ENCODE measurements around the gene LETM1. TPM values are rescaled to one million over a fixed set of nuclear protein-coding genes. Genes with fewer than 3 reads are reported as not detected.
A peak's percentile ranks its signal among the peaks of the same experiment; 100 is the strongest.

Gene LETM1
- total RNA-seq, 1 donor from 2014 or later: 37.9 TPM

GRCh38 chr4:1802720-1803522, 53.0 kb downstream of the LETM1 start:
- DNase-seq (ENCODE audit: low spot score): no peak
- no peak for ATAC-seq
- intact Hi-C loops (cut with DNase I): no loop called here

- intact Hi-C loops (cut with DNase I): no loop called here
- DNase-seq (ENCODE audit: low spot score): no peak
- no peak for ATAC-seq
These were observed 53.7 kb downstream of the LETM1 start for GRCh38 chr4:1802151-1802715.

- ATAC-seq: no peak
- intact Hi-C loops (cut with DNase I): no loop called here
- DNase-seq (ENCODE audit: low spot score): no peak
These were observed 54.5 kb downstream of the LETM1 start for GRCh38 chr4:1801286-1801958.

- DNase-seq (ENCODE audit: low spot score) (no peak), ATAC-seq (no peak)
- intact Hi-C loops (cut with DNase I): no loop called here
These were observed 55.2 kb downstream of the LETM1 start for GRCh38 chr4:1800805-1801204.

DNA sequence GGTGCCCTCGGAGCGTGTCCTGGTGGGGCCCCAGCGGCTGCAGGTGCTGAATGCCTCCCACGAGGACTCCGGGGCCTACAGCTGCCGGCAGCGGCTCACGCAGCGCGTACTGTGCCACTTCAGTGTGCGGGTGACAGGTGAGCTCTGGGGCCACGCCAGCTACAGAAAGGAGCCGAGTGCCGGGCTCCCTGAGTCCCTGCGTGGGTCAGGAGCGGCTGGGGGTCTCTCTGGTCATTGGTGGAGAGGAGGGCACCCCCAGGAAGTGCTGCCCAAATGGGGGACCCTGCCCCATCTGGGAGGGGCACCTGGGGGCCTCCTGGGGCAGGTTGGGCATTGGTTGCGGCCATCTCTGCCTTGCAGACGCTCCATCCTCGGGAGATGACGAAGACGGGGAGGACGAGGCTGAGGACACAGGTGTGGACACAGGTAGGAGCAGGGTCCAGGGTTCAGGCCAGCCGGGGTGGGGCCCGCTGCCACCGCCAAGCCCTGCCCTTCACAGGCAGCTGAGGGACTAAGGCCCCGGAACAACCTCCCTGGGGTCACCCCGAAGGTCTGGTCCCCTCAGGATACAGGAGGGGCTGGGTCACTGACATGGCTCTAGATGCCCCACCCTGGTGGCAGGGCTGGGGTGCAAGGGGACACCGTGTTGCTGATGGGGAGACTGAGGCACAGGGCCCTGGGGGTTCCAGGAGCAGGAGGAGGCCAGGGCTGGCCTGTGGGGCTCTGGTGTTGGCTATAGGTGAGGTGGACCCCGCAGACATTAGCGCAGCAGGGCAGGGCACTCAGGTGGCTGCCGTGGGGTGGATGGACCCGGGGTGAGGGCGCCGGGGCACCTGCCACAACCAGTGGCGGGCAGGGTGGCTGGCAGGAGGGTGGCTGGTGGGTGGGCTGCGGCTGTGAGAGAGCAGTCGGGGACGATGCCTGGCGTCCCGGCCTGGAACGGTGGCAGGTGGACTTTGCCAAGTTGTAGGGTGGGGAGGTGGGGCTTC, 56.3 kb downstream of the LETM1 start:
- intact Hi-C loops (cut with DNase I): no loop called here
- ATAC-seq (no peak), DNase-seq (ENCODE audit: low spot score) (no peak)

DNA sequence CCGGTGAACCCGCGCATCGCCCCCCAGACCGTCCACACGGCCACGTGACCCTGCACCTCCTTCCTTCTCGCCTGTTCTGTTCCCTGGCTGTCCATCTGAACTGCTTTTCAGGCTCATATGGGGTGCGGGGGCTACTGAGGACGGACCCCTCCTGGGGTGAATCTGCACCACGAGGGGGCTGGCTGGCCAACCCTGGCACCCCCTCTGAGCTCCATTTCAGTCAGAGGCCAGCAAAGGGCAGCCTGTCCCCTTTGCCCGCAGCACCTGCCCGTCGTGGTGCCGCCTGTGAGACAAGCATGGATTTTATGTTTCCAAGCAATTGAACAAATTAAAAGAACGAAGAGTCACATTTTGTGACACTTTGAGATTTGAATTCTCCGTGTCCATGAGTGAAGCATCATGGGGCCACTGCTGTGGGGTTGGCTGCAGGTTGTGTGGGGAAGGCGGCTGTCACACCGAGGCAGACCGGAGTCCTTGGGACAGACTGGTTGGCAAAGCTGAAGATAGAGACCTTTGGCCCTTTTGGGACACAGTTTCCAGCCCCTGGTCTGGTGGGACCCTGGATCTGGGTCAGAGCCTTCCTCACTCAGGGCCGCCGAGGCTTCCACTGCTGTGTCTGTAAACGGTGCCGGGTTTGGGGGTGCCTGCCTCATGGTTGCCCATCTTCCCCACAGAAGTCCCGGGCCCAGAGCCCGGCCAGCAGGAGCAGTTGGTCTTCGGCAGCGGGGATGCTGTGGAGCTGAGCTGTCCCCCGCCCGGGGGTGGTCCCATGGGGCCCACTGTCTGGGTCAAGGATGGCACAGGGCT, 57.2 kb downstream of the LETM1 start:
- intact Hi-C loops (cut with DNase I): no loop called here
- DNase-seq (ENCODE audit: low spot score): no peak
- no peak for ATAC-seq

DNA sequence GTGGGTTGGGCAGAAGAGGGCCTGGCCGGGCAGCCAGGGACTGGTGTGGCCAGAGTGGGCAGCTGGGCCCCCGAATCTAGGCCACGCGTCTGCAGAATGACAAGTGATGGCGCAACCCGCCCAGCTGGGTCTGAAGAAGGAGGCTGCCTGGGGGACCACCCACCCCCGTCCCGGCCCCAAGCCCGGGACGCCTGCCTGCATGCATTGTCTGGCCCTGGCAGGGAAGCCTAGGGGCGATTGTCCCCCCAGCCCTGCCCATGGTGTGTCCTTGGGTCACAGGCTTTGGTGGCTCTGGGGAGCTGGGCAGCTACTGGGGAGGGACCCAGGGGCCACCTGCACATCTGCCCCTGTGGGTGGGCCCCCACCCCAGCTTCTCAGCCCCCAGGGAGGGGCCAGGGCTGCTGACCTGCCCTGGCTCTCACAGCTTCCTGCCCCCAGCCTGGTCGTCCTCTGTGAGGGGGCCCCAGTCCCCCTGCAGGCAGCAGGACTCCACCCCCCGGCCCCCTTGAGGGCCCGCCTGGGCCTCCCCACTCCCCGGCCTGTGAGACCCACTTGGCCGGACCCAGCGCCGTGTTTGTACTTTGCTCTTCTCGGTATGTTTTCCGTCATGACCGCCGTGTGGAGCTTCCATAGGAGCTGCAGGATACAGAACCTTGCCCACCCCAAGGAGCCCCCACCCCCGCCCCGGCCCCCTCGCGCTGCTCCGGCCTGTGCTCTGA, 57.9 kb downstream of the LETM1 start:
- DNase-seq (ENCODE audit: low spot score) (no peak), ATAC-seq (peak; percentile 4)
- intact Hi-C loops (cut with DNase I): no loop called here

DNA sequence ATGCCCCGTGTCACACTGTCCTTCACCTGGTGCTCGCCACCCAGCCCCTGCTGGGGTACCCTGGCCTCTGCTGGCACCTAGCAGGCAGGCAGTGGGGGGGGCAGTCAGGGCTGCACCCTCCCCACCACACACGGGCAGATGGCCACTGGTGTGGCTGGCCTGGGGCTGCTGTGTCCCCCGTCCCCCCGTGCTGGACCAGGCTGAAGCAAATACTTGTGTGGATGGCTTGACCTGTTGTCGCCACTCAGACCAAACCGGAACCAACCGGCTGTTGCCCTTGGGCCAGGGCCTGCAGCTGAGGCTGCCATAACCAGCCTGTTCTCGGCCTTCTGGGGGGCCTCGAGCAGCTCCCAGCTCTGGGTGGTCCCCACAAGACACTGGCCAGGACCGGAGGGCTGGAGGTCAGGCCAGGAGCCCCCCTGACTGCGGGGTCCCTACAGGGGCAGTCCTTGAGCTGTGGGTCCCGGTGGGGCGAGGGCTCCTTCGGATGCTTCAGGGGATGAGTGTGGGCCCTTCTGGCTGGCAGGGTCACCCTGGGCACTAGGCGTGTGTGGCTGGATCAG, 58.6 kb downstream of the LETM1 start:
- DNase-seq (ENCODE audit: low spot score): no peak
- intact Hi-C loops (cut with DNase I): no loop called here
- no peak for ATAC-seq

DNA sequence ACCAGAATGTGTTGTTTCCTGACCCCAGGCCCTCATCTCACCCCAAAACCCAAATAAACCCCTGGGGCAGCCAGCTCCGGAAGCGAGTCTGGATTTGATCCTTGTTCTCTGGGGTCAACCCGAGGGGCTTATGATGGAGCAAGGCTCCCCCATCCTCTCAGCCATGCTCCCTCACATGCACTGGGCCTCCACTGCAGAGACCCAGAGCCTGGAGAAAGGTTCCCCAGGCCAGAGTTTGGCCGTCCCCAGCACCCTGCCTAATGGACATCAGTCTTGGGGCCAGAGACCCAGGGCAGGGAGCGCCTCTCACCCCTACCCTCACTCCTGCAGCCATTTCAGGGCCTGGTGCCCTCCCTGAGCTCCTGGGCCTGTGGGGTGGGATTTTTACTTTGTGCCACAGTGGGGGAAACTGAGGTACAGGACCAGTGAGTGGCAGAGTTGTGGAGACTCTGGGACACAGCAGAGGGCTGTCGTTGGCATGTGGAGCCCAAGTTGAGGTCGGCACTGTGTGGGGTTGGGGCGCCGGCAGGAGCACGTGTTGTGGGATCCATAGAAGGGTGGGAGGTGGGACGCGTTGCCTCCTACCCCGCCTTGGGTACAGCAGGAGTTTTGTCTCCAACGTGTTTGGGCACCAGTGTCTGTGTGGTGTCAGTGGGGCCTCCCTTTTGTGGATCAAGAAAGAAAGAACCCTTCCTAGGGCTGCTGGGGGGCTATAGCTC, 59.3 kb downstream of the LETM1 start:
- DNase-seq (ENCODE audit: low spot score) (no peak), ATAC-seq (no peak)
- intact Hi-C loops (cut with DNase I): no loop called here

GRCh38 chr4:1795299-1796195, 60.4 kb downstream of the LETM1 start:
- ATAC-seq: no peak
- no peak for DNase-seq (ENCODE audit: low spot score)
- intact Hi-C loops (cut with DNase I): no loop called here

DNA sequence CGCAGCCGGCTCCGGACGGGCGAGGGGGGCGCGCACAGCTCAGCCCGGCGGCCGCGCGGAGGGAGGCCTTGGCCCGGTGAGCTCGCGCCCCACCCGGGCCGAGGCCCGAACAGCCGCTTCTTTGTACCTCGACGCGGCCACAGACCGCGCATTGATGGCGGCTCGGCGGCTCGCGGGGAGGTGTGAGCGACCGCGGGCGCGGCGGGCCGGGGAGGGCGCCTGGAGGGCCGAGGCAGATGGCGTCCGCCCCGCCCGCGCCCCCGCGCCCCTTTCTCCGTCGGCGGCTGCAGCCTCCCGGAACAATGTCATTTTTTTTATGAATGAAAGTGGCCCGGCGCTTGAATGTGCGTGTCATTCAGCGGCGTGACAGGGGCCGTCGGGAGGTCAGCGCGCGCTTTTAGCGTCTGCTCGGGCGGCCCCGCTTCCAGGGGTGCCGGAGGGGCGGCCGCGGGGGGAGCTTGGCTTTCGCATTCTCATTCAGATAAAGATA, 61.1 kb downstream of the LETM1 start:
- intact Hi-C loops (cut with DNase I): no loop called here
- ATAC-seq: no peak

GRCh38 chr4:1793940-1794808, 61.8 kb downstream of the LETM1 start:
- no peak for ATAC-seq
- intact Hi-C loops (cut with DNase I): no loop called here

More for the DNA sequence above, 61.1 kb downstream of the LETM1 start:
- no peak for DNase-seq (ENCODE audit: low spot score)

DNA sequence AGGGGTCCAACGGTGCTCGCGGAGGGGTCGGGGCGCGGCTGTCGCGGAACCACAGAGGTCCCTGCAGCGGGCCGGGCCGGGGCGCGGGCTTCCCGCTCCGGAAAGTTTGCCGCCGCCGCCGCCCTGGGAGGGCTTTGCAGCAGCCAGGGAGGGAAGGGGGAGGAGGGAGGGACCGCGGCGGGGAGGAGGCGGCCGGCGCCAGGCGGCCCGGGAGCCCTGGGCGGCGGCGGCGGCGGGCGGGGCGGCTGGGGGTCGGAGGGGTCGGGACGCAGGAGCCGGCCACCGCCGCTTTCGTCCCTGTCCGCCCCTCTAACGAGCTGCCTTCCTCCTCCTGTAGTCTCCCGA, 62.5 kb downstream of the LETM1 start:
- ATAC-seq (no peak), DNase-seq (ENCODE audit: low spot score) (no peak)
- intact Hi-C loops (cut with DNase I): no loop called here

More at GRCh38 chr4:1793940-1794808, 61.8 kb downstream of the LETM1 start:
- no peak for DNase-seq (ENCODE audit: low spot score)

GRCh38 chr4:1792832-1793495, 63.0 kb downstream of the LETM1 start, which contains the start of gene FGFR3:
TSS of gene FGFR3 (plus strand) at chr4:1793293. CDS start at chr4:1793935, 642 bp downstream.
- peak; percentile 49 for ATAC-seq
- intact Hi-C loops (cut with DNase I): no loop called here
- no peak for DNase-seq (ENCODE audit: low spot score)
